Esophagus squamous epithelium (tissue), 5 donors: ENCODE data around the gene WDR38. TPM values are rescaled to one million over a fixed set of nuclear protein-coding genes. Genes with fewer than 3 reads are reported as not detected.

Experiments used
- DNase-seq: peaks from one replicate; lab custom pipeline; 2025; lab: John Stamatoyannopoulos, UW
- H3K27ac ChIP-seq, 4 donors: fragments of 200-600 bp; sonication (generic); one replicate each; pipeline ENCODE4 v1.5.1; 2016 to 2019; ENCODE audit warnings: mild to moderate bottlenecking in 1 of 4
- H3K27me3 ChIP-seq, 4 donors: fragments of 200-600 bp; sonication (generic); 1 replicate in 3 of 4; 2 replicates in 1 of 4; pipeline versions ENCODE4 v1.5.1 to v1.6.0; 2017 to 2021; ENCODE audit warnings: antibody characterized with exemption in 1 of 4
- H3K36me3 ChIP-seq, 3 donors: fragments of 200-600 bp; sonication (generic); one replicate each; pipeline ENCODE4 v1.5.1; 2016 to 2019
- H3K4me1 ChIP-seq, 3 donors: fragments of 200-600 bp; sonication (generic); one replicate each; pipeline ENCODE4 v1.5.1; 2017 to 2019
- H3K4me3 ChIP-seq, 4 donors: fragments of 200-600 bp; sonication (generic); 1 replicate in 3 of 4; 2 replicates in 1 of 4; pipeline ENCODE4 v1.5.1; 2016 to 2019; ENCODE audit warnings: mild to moderate bottlenecking in 2 of 4, moderate library complexity in 1 of 4
- H3K9me3 ChIP-seq, 3 donors: fragments of 200-600 bp; sonication (generic); one replicate each; pipeline ENCODE4 v1.5.1; 2016 to 2019
- POLR2A ChIP-seq, 4 donors: fragments of 450-650 bp; IDR thresholded peaks; one replicate each; pipeline ENCODE4 v1.6.1; 2017; ENCODE audit warnings: antibody characterized with exemption in 4 of 4, mild to moderate bottlenecking in 4 of 4, moderate library complexity in 3 of 4
- WGBS, 2 donors: methylation state at CpG; one replicate each; pipeline ENCODE4 v1.1.5; 2018; 5-methylcytosine and 5-hydroxymethylcytosine counted together
- intact Hi-C: fragments of 100-400 bp; cut with DNase I; formaldehyde crosslinking; loops from one replicate; pipeline ENCODE4 v1.15.0; 2022
- total RNA-seq, 4 donors: library from RNA; depleted of rRNA; stranded (reverse); fragments of >200 nt; gene quantifications; one replicate each; pipeline ENCODE4 v1.1.0, GENCODE V29; 2016
- TF ChIP-seq, protein P1 (sequence below), 6 experiments: fragments of 450-650 bp in 4 of 6; fragments of 200-600 bp in 2 of 6; sonication (generic) in 2 of 6; IDR thresholded peaks; one replicate each; pipeline ENCODE4 v1.5.1; 2016 to 2019; ENCODE audit warnings: antibody characterized with exemption in 6 of 6, mild to moderate bottlenecking in 4 of 6, moderate library complexity in 4 of 6
- donor health status: DM: yes; HTN: yes; CAD: no.

WDR38 gene
- total RNA-seq, 4 donors from 2014 or later = not detected

DNA sequence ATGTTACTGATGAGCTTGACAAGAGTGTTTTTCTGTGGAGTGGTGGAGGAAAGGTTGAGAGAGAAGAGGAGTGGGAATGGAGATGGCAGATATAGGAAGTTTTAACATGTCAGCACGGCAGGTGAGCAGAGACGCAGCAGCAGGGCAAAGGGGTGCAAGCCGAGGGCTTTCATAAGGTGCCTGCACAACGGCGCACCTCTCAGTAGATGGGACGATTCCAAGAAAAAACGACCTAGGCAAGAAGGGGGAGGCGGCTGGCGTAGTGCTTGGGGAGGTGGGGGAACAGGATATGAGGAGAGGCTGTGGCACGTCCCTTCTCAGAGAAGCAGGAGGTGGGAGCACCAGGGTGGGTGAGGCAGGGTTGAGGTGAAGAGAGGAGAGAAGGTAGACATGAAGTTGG, 33.2 kb downstream of the WDR38 start:
- intact Hi-C loops = no loop called here
- DNase-seq = no peak
- no peak overlapping the region for H3K4me3 ChIP-seq
- WGBS, 2 donors = 80 to 86% methylated on average over 10 of the region's 10 CpGs
- H3K9me3 ChIP-seq = no peaks in the 10 kb centered on the region
- H3K27ac ChIP-seq = no peak overlapping the region
- no peak for TF ChIP-seq POLR2A (IDR thresholded peaks at IDR 0.05)
- TF ChIP-seq, protein P1, sequence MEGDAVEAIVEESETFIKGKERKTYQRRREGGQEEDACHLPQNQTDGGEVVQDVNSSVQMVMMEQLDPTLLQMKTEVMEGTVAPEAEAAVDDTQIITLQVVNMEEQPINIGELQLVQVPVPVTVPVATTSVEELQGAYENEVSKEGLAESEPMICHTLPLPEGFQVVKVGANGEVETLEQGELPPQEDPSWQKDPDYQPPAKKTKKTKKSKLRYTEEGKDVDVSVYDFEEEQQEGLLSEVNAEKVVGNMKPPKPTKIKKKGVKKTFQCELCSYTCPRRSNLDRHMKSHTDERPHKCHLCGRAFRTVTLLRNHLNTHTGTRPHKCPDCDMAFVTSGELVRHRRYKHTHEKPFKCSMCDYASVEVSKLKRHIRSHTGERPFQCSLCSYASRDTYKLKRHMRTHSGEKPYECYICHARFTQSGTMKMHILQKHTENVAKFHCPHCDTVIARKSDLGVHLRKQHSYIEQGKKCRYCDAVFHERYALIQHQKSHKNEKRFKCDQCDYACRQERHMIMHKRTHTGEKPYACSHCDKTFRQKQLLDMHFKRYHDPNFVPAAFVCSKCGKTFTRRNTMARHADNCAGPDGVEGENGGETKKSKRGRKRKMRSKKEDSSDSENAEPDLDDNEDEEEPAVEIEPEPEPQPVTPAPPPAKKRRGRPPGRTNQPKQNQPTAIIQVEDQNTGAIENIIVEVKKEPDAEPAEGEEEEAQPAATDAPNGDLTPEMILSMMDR (IDR thresholded peaks at IDR 0.05) = no peak
- peaks cover 24 to 95% (median 45%) of the 10 kb centered on the region in 3 donors for H3K36me3 ChIP-seq
- H3K27me3 ChIP-seq = no peaks in the 10 kb centered on the region
- H3K4me1 ChIP-seq = no peaks in the 10 kb centered on the region

DNA sequence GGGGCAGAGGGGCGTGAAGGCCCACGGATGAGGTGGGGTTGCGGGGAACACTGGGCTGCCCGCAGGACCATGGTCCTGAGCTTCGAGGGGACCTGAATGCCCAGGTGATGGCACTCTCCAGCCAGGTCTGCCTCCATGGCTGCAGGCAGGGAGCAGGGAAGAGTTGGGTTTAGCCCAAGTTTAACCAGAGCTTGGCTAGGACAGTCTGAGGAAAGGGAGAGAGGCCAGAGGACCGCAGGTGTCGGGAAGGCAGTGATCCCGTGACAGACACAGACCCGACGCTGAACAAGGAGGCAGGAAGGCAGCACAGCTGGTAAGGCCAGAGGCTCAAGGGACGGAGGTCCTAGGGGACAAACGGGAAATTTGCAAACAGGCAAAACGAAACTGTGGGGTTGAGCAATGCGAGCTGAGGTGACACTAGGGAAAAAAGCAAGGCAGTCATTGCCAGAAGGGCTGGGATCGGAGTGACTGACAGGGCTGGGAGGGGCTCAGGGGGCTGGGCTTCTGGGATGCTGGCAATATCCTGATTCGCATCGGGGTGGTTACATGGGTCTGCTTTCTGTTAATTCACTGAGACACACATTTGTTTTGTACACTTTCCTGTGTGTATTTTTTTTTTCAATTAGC, 33.7 kb downstream of the WDR38 start:
- Histone ChIP-seq H3K36me3 (peaks cover 19 to 95% (median 45%) of the 10 kb centered on the region in 3 donors), H3K4me3 (no peak overlapping the region), H3K4me1 (no peaks in the 10 kb centered on the region), H3K27me3 (no peaks in the 10 kb centered on the region), H3K27ac (no peak overlapping the region), H3K9me3 (no peaks in the 10 kb centered on the region)
- WGBS, 2 donors = 71 to 85% methylated on average over 13 to 17 of the region's 17 CpGs
- intact Hi-C loops = no loop called here
- DNase-seq = no peak
- no peak for TF ChIP-seq POLR2A (IDR thresholded peaks at IDR 0.05)
- TF ChIP-seq, protein P1 (IDR thresholded peaks at IDR 0.05) = no peak

DNA sequence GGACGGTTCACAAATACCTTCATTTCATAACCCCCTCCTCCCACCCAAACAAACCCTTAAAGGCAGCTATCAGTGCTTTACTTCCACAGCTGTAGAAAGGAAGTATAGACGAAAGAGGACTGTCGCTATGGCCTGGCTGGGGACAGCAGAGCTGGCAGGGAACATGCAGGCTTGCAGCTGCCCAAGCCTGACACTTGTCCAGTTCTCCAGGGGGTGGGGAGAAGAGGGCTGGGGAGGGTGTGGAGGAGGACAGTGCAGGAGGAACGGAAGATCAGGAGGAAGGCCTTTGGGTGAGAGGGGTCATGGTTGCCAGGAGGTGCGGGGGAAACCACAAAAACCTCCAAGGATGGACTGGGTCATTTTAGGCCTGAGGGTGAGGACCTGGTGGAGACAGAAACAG, 34.6 kb downstream of the WDR38 start:
- 84 to 87% methylated on average over 5 of the region's 5 CpGs for WGBS, 2 donors
- no peaks in the 10 kb centered on the region for H3K4me1 ChIP-seq
- H3K9me3 ChIP-seq = no peaks in the 10 kb centered on the region
- no peak for DNase-seq
- no peak for TF ChIP-seq POLR2A (IDR thresholded peaks at IDR 0.05)
- TF ChIP-seq, protein P1 (IDR thresholded peaks at IDR 0.05) = no peak
- peaks cover 16 to 95% (median 45%) of the 10 kb centered on the region in 3 donors for H3K36me3 ChIP-seq
- intact Hi-C loops = no loop called here
- no peak overlapping the region for H3K4me3 ChIP-seq
- no peak overlapping the region for H3K27ac ChIP-seq
- H3K27me3 ChIP-seq = no peaks in the 10 kb centered on the region

DNA sequence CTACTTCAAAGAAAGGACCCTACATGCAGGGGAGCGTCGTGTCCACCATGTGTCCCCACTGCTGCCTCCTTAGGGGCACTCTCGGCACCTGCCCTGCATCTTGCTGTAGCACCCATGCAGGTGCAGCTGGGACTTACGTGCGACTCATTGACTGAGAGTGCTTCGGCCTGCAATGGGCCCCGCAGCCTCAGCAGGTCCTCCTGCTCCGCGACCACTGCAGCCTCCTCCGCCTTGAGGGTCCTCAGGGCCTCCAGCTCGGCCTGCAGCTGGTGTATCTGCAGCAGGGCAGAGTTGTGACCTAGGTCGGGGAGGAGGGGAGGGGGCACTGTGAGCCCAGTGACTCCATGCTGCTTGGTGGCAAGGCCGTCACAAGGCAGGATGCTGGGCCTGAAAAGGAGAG, 35.7 kb downstream of the WDR38 start:
- WGBS, 2 donors = 97 to 98% methylated on average over 7 to 10 of the region's 13 CpGs
- Histone ChIP-seq H3K27ac (no peak overlapping the region), H3K36me3 (peaks cover 16 to 100% (median 54%) of the 10 kb centered on the region in 3 donors), H3K4me3 (no peak overlapping the region), H3K9me3 (no peaks in the 10 kb centered on the region), H3K27me3 (no peaks in the 10 kb centered on the region), H3K4me1 (no peaks in the 10 kb centered on the region)
- TF ChIP-seq, protein P1 (IDR thresholded peaks at IDR 0.05) = no peak
- TF ChIP-seq POLR2A (IDR thresholded peaks at IDR 0.05) = no peak
- intact Hi-C loops = no loop called here
- DNase-seq = no peak

DNA sequence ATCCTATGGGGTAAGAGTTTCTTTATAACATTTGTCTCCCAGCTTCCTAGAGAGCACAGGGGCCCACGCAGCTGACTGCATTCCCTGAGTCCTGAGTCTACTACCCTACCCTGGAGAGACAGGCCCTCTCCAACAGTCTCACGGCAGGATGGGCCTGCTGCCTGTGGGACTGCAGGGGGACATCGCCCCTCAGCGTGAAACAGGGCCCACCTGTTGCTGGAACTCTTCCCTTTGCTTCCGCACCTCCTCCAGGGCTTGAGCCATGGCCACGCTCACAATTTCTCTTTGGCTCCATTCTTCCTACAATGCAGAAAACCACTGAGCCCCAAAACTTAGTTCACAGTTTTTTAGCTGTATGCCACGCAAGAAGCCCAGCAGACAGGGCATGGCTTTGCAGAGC, 36.9 kb downstream of the WDR38 start:
- no peak overlapping the region for H3K27ac ChIP-seq
- H3K9me3 ChIP-seq = no peaks in the 10 kb centered on the region
- H3K4me3 ChIP-seq = no peak overlapping the region
- H3K4me1 ChIP-seq = no peaks in the 10 kb centered on the region
- no peak for DNase-seq
- intact Hi-C loops = no loop called here
- no peaks in the 10 kb centered on the region for H3K27me3 ChIP-seq
- WGBS, 2 donors = 95 to 96% methylated on average over 4 of the region's 7 CpGs
- TF ChIP-seq, protein P1 (IDR thresholded peaks at IDR 0.05) = no peak
- no peak for TF ChIP-seq POLR2A (IDR thresholded peaks at IDR 0.05)
- peaks cover 16 to 95% (median 54%) of the 10 kb centered on the region in 3 donors for H3K36me3 ChIP-seq
